IMR-90 (cell line): ENCODE data around the gene KMT2A. TPM values are rescaled to one million over a fixed set of nuclear protein-coding genes. Genes with fewer than 3 reads are reported as not detected.

ENCODE experiments used
- ATAC-seq: fragments of 200-7000 bp; cut with Tn5 transposase; 2 replicates; pipeline ENCODE4 v1.9.1; 2020; ENCODE audit warnings: low read depth, mild to moderate bottlenecking, moderate library complexity
- BruUV-seq: library from RNA; stranded (reverse); fragments of 400-500 nt; replicated peaks from 2 replicates; lab custom pipeline; 2021; lab: Mats Ljungman, UMichigan
- CTCF ChIA-PET: fragments of 300-600 bp; formaldehyde crosslinking; extraction: SDS; loops from one replicate; lab custom pipeline; 2021; ENCODE audit warnings: antibody characterized with exemption; lab: Yijun Ruan, JAX
- POLR2A ChIA-PET: fragments of 300-600 bp; sonication (Branson Sonifier 250); formaldehyde crosslinking; loops from one replicate; lab custom pipeline; 2022; ENCODE audit warnings: antibody characterized with exemption; ENCODE audit not compliant: unreplicated experiment; lab: Charles Lee
- DNase-seq: peaks from one replicate; pipeline ENCODE4 v3.0.0; 2013
- H2AFZ ChIP-seq: replicated peaks from 2 replicates; pipeline ENCODE3; 2013; ENCODE audit warnings: low read length, mild to moderate bottlenecking; ENCODE audit not compliant: poor library complexity
- H2AK5ac ChIP-seq: 2 replicates; pipeline ENCODE4 v1.6.1; 2013; ENCODE audit warnings: low read depth, low read length, inconsistent platforms
- H2AK9ac ChIP-seq: replicated peaks from 2 replicates; pipeline ENCODE3; 2013; ENCODE audit warnings: mild to moderate bottlenecking, low read depth, low read length, moderate library complexity; ENCODE audit not compliant: poor library complexity
- H2BK120ac ChIP-seq: 2 replicates; pipeline ENCODE4 v1.6.1; 2013; ENCODE audit warnings: low read depth, low read length, inconsistent platforms
- H2BK15ac ChIP-seq: 3 replicates; pipeline ENCODE4 v1.6.1; 2013; ENCODE audit warnings: low read depth, low read length, inconsistent platforms
- H2BK20ac ChIP-seq: 2 replicates; pipeline ENCODE4 v1.6.1; 2013; ENCODE audit warnings: low read depth, mild to moderate bottlenecking, inconsistent platforms, low read length, moderate library complexity
- H2BK5ac ChIP-seq: 2 replicates; pipeline ENCODE4 v1.6.1; 2013; ENCODE audit warnings: mild to moderate bottlenecking, low read depth, low read length, inconsistent platforms; ENCODE audit not compliant: poor library complexity, severe bottlenecking
- H3K14ac ChIP-seq: replicated peaks from 2 replicates; pipeline ENCODE4 v1.6.1; 2013; ENCODE audit warnings: low read depth, low read length, inconsistent platforms
- H3K18ac ChIP-seq: 2 replicates; pipeline ENCODE4 v1.6.1; 2013; ENCODE audit warnings: low read depth, low read length, control low read depth
- H3K23ac ChIP-seq: 2 replicates; pipeline ENCODE4 v1.6.1; 2013; ENCODE audit warnings: low read depth, low read length, inconsistent platforms
- H3K27ac ChIP-seq: 2 replicates; pipeline ENCODE4 v1.5.1; 2013; ENCODE audit warnings: mild to moderate bottlenecking, control low read depth, low read length; ENCODE audit not compliant: insufficient read depth
- H3K27me3 ChIP-seq: 2 replicates; pipeline ENCODE4 v1.6.1; 2013; ENCODE audit warnings: low read length; ENCODE audit not compliant: control insufficient read depth, insufficient read depth
- H3K36me3 ChIP-seq: 2 replicates; pipeline ENCODE4 v1.6.1; 2013; ENCODE audit warnings: low read length, mixed read lengths; ENCODE audit not compliant: control insufficient read depth, insufficient read depth
- H3K4ac ChIP-seq: 2 replicates; pipeline ENCODE4 v1.6.1; 2013; ENCODE audit warnings: low read depth, low read length, inconsistent platforms
- H3K4me1 ChIP-seq: 2 replicates; pipeline ENCODE4 v1.6.1; 2013; ENCODE audit warnings: low read length, mixed read lengths; ENCODE audit not compliant: control insufficient read depth, insufficient read depth
- H3K4me2 ChIP-seq: 2 replicates; pipeline ENCODE4 v1.6.1; 2013; ENCODE audit warnings: low read depth, mild to moderate bottlenecking, control low read depth, low read length, moderate library complexity
- H3K4me3 ChIP-seq: 2 replicates; pipeline ENCODE4 v1.5.1; 2013; ENCODE audit warnings: low read depth, mild to moderate bottlenecking, control low read depth, low read length, moderate library complexity; ENCODE audit not compliant: insufficient read depth
- H3K56ac ChIP-seq: 2 replicates; pipeline ENCODE4 v1.6.1; 2013; ENCODE audit warnings: low read length, inconsistent platforms; ENCODE audit not compliant: insufficient read depth; ENCODE audit errors: extremely low read depth
- H3K79me1 ChIP-seq, 2 experiments: 2 replicates each; pipeline ENCODE4 v1.6.1; 2013; ENCODE audit warnings: low read length in 2 of 2, inconsistent platforms in 1 of 2, low read depth in 1 of 2
- H3K9ac ChIP-seq: 2 replicates; pipeline ENCODE4 v1.6.1; 2013; ENCODE audit warnings: low read depth, low read length, control low read depth
- H3K9me1 ChIP-seq: 2 replicates; pipeline ENCODE4 v1.6.1; 2013; ENCODE audit warnings: low read length, inconsistent platforms; ENCODE audit not compliant: insufficient read depth
- H3K9me3 ChIP-seq: 2 replicates; pipeline ENCODE4 v1.6.1; 2013; ENCODE audit warnings: low read length; ENCODE audit not compliant: control insufficient read depth, insufficient read depth
- H4K20me1 ChIP-seq: 2 replicates; pipeline ENCODE4 v1.6.1; 2013; ENCODE audit warnings: low read length, inconsistent platforms; ENCODE audit not compliant: insufficient read depth
- H4K5ac ChIP-seq: 2 replicates; pipeline ENCODE4 v1.6.1; 2013; ENCODE audit warnings: mild to moderate bottlenecking, low read depth, low read length, control low read depth
- H4K8ac ChIP-seq, 2 experiments: 2 replicates each; pipeline ENCODE4 v1.6.1; 2013; ENCODE audit warnings: low read depth in 2 of 2, low read length in 2 of 2, control low read depth in 1 of 2, inconsistent platforms in 1 of 2
- H4K91ac ChIP-seq: 2 replicates; pipeline ENCODE4 v1.6.1; 2013; ENCODE audit warnings: low read depth, low read length, inconsistent platforms; ENCODE audit not compliant: insufficient read depth
- BHLHE40 ChIP-seq: fragments of 150-350 bp; IDR thresholded peaks from 2 replicates; pipeline ENCODE4 v1.6.1; 2016; ENCODE audit warnings: mild to moderate bottlenecking, low read depth, low read length
- CEBPB ChIP-seq: IDR thresholded peaks from 2 replicates; pipeline ENCODE4 v1.6.1; 2012; ENCODE audit warnings: low read depth, low read length, improper control_type of control experiment
- FOS ChIP-seq: fragments of 150-350 bp; IDR thresholded peaks from 2 replicates; pipeline ENCODE4 v1.6.1; 2016; ENCODE audit warnings: low read depth, low read length
- POLR2A ChIP-seq: IDR thresholded peaks from 2 replicates; pipeline ENCODE4 v1.6.1; 2012; ENCODE audit warnings: mild to moderate bottlenecking, low read depth, low read length
- RCOR1 ChIP-seq: IDR thresholded peaks from 2 replicates; pipeline ENCODE4 v1.6.1; 2012; ENCODE audit warnings: mild to moderate bottlenecking, low read length, improper control_type of control experiment; ENCODE audit not compliant: insufficient replicate concordance
- RFX5 ChIP-seq: IDR thresholded peaks from 2 replicates; pipeline ENCODE4 v1.8.0; 2012; ENCODE audit warnings: low read depth, mild to moderate bottlenecking, low read length, moderate library complexity
- SMC3 ChIP-seq: fragments of 150-350 bp; IDR thresholded peaks from 2 replicates; pipeline ENCODE4 v1.6.1; 2016; ENCODE audit warnings: low read depth, mild to moderate bottlenecking, antibody characterized with exemption, low read length, moderate library complexity
- WGBS, 2 experiments: methylation state at CpG; one replicate each; pipeline versions ENCODE4 v1.1.5 to v1.1.7; 2013; ENCODE audit warnings: missing lambda C conversion rate in 2 of 2; ENCODE audit not compliant: insufficient read length in 1 of 2; ENCODE audit errors: extremely low coverage in 2 of 2; 5-methylcytosine and 5-hydroxymethylcytosine counted together
- dilution Hi-C: fragments of 300-500 bp; cut with HindIII; formaldehyde crosslinking; loops from one replicate; pipeline ENCODE4 v1.14.3; 2018; ENCODE audit warnings: low sequenced_read_pairs; ENCODE audit not compliant: unreplicated experiment
- in situ Hi-C: fragments of 300-500 bp; cut with MboI; formaldehyde crosslinking; loops from 3 replicates; pipeline ENCODE4 v1.14.3; 2019; ENCODE audit warnings: low sequenced_read_pairs, inconsistent platforms, mixed read lengths
- intact Hi-C: fragments of 100-400 bp; cut with micrococcal nuclease; formaldehyde crosslinking; loops from 2 replicates; pipeline ENCODE4 v1.10.0; 2022
- polyA plus RNA-seq, 3 experiments: library from polyadenylated mRNA; depleted of rRNA; stranded (reverse); fragments of >200 nt; gene quantifications; 2 replicates each; pipeline ENCODE4 v1.2.3, GENCODE V29; 2012; ENCODE audit warnings: low replicate concordance in 1 of 3
- total RNA-seq: library from RNA; depleted of rRNA; stranded (reverse); fragments of >200 nt; gene quantifications from 2 replicates; pipeline ENCODE4 v1.2.3, GENCODE V29; 2012

The KMT2A gene
- total and polyA plus RNA-seq, 2 of the 4 experiments (the other 2 are of a cell fraction), result 18.2 to 21.1 TPM

DNA sequence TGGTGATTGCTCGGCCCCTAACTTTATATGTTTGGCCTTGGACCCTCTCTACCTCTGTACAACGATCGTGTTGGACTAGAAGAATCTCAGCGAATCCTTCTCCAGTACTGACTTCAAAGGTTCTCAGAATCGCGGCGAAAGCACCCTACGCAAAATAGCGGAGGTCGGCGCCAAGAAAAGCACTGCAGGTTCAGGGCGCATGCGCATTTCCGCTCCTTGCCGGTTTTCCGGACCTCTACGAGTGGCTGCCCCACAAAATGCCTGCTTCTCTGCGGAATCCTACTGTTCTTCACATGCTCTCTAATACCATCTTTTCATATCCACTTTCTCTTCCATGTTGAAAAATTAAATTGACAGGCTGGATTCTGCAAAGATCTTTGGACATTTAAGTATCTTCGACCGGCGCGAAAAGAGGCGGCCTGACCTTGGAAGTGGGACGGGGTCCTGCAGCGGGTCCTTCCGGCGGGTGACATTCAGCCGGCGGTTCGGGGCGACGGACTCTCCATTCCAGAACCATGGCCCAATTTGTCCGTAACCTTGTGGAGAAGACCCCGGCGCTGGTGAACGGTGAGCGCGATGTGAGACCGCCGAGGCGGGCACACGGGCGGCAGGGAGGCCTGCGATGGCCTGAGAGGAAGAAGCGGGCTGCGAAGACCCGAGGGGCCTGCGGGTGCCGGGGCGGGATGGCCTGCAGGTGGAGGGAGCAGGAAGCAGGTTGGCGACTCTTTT, 35.0 kb upstream of the KMT2A start, which contains the start of gene ATP5MG:
Gene ATP5MG (plus strand): TSS at position 456 of the 729 bp plus-strand sequence. CDS start 60 bp downstream, at position 516.
- peak within 1 kb of the TSS; percentile 89 for H3K4me2 ChIP-seq
- ChIA-PET CTCF (no interaction called here), POLR2A (interaction anchor here (0.6 kb wide), 1 partner anchor 120 kb away, joined by 3 read pairs; no protein-coding TSS in a partner anchor)
- no TSS peak for BruUV-seq
- H3K36me3 ChIP-seq, result peaks cover 5% of the 10 kb centered on the region
- H3K27me3 ChIP-seq, result no peaks in the 10 kb centered on the region
- H3K9me3 ChIP-seq, result no peaks in the 10 kb centered on the region
- peaks cover 4% of the 10 kb centered on the region for H3K4me1 ChIP-seq
- peak within 1 kb of the TSS; percentile 86 for H4K5ac ChIP-seq
- peak within 1 kb of the TSS; percentile 77 for H2AK9ac ChIP-seq
- dilution Hi-C loops, result no loop called here
- peak within 1 kb of the TSS; percentile 92 for H3K23ac ChIP-seq
- peak within 1 kb of the TSS; percentile 92 for H2BK15ac ChIP-seq
- peaks cover 5% of the 10 kb centered on the region; the same call in 1 of the 2 replicates for H3K9me1 ChIP-seq
- peak within 1 kb of the TSS; percentile 65 to 94 for H4K8ac ChIP-seq
- peak within 1 kb of the TSS; percentile 95 for H4K91ac ChIP-seq
- peak within 1 kb of the TSS; percentile 97 for H3K14ac ChIP-seq
- TF ChIP-seq RFX5 (no peak), SMC3 (peak; percentile 15; the same call in 1 of the 2 replicates), CEBPB (no peak), RCOR1 (no peak), BHLHE40 (no peak), FOS (0 out of 2 replicates have a peak, but pooled peaks have one; percentile 1), POLR2A (peak; percentile 65)
- intact Hi-C loops, result no loop called here
- peak within 1 kb of the TSS; percentile 91 for H3K27ac ChIP-seq
- peak within 1 kb of the TSS; percentile 96 for H3K9ac ChIP-seq
- H2BK120ac ChIP-seq, result peak within 1 kb of the TSS; percentile 86
- H3K4me3 ChIP-seq, result peak within 1 kb of the TSS; percentile 86
- peaks cover 3 to 26% of the 10 kb centered on the region in 2 experiments; a peak in 3 of 4 replicates for H3K79me1 ChIP-seq
- peak within 1 kb of the TSS; percentile 94 for H3K18ac ChIP-seq
- H3K56ac ChIP-seq, result peak within 1 kb of the TSS; percentile 99
- H2BK20ac ChIP-seq, result peak within 1 kb of the TSS; percentile 45
- H4K20me1 ChIP-seq, result peaks cover 30% of the 10 kb centered on the region
- ATAC-seq, result peak; percentile 79
- peak; percentile 86 for DNase-seq
- H2AK5ac ChIP-seq, result peak within 1 kb of the TSS; percentile 72
- peak within 1 kb of the TSS; percentile 93 for H3K4ac ChIP-seq
- peak within 1 kb of the TSS; percentile 95 for H2AFZ ChIP-seq
- 1% methylated on average over 28 of the region's 51 CpGs; no CpG with 5 or more reads in 1 of the 2 experiments for WGBS, 2 experiments
- in situ Hi-C loops, result no loop called here
- H2BK5ac ChIP-seq, result peak within 1 kb of the TSS; percentile 98
